ENCODE results near the gene HTD2.

GRCh38 chr3:58296269-58296668 lies 10.1 kb upstream of the HTD2 start:
- no peak for TF ChIP-seq EZH2phosphoT487 (IDR thresholded peaks at IDR 0.05; ENCODE audit: low read length)
- TF ChIP-seq, protein P1, sequence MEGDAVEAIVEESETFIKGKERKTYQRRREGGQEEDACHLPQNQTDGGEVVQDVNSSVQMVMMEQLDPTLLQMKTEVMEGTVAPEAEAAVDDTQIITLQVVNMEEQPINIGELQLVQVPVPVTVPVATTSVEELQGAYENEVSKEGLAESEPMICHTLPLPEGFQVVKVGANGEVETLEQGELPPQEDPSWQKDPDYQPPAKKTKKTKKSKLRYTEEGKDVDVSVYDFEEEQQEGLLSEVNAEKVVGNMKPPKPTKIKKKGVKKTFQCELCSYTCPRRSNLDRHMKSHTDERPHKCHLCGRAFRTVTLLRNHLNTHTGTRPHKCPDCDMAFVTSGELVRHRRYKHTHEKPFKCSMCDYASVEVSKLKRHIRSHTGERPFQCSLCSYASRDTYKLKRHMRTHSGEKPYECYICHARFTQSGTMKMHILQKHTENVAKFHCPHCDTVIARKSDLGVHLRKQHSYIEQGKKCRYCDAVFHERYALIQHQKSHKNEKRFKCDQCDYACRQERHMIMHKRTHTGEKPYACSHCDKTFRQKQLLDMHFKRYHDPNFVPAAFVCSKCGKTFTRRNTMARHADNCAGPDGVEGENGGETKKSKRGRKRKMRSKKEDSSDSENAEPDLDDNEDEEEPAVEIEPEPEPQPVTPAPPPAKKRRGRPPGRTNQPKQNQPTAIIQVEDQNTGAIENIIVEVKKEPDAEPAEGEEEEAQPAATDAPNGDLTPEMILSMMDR (IDR thresholded peaks at IDR 0.05; ENCODE audit: low read length) = no peak
